ENCODE data around the gene SMYD2. TPM values are rescaled to one million over a fixed set of nuclear protein-coding genes. Genes with fewer than 3 reads are reported as not detected.

Gene SMYD2
- total RNA-seq, 1 donor from 2014 or later = 63.2 TPM

DNA sequence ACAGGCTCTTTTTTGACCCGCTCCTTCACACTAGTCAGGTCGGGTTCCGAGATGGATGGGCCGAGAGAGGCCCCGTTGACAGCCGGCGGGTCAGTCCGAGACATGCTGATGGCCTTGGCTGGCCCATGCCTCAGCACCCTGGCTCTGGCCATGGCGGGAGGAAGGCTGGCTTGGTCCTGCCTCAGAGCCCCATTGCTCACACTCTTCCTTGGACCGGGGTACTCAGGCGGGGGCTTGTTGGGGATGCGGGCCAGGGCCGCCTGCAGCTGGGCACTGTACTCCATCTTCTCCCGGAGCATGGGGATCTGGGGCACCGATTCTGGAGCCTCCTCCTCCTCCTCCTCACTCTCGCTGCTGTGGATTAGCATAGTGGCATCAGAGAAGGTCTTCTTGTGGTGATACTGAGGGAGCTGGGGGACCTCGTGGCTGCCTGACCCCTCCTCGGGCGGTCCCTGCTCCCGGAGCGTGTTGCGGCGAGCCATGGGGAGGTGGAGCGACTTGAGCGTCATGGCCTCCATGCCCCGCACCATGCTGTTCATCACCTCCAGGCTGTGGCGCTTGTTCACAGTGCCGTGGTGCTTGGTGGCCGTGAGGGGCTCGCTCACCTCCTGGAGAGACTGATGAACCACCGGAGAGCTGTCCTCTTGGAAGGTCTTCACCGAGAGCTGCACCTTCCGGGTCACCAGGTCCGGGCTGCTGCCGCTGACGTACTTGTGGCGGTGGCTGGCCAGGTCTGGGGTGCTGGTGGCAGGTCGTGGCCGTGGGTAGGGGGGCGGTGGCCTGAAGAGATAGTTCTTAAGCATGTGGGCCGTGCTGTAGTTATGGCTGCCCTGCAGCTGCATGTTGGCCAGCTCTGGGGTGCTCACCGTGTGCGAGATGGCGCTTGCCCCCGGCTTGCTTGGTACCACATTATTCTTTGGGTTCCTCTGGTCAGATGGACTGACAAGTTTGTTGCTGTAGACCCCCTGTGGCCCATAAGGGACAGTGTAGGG lies 102.7 kb downstream of the SMYD2 start:
- no peaks in the 10 kb centered on the region for H3K27me3 ChIP-seq (ENCODE audit: control insufficient read depth in 3 of 3, insufficient read depth in 3 of 3, low read length in 3 of 3)
- no peak overlapping the region for H3K9ac ChIP-seq (ENCODE audit: low read depth in 1 of 3, low read length in 3 of 3)
- no peak overlapping the region for H3K27ac ChIP-seq (ENCODE audit: low read depth, low read length)
- peaks cover 0 to 7% (median 2%) of the 10 kb centered on the region in 3 donors for H3K4me1 ChIP-seq (ENCODE audit: control insufficient read depth in 3 of 3, insufficient read depth in 3 of 3, low read length in 3 of 3)
- H3K36me3 ChIP-seq (ENCODE audit: control insufficient read depth in 3 of 3, insufficient read depth in 3 of 3, low read length in 3 of 3) = peaks cover 25 to 40% (median 38%) of the 10 kb centered on the region in 3 donors
- H3K4me3 ChIP-seq (ENCODE audit: low read length in 3 of 3) = no peak overlapping the region
- no peaks in the 10 kb centered on the region for H3K9me3 ChIP-seq (ENCODE audit: control insufficient read depth in 3 of 3, low read length in 3 of 3)

DNA sequence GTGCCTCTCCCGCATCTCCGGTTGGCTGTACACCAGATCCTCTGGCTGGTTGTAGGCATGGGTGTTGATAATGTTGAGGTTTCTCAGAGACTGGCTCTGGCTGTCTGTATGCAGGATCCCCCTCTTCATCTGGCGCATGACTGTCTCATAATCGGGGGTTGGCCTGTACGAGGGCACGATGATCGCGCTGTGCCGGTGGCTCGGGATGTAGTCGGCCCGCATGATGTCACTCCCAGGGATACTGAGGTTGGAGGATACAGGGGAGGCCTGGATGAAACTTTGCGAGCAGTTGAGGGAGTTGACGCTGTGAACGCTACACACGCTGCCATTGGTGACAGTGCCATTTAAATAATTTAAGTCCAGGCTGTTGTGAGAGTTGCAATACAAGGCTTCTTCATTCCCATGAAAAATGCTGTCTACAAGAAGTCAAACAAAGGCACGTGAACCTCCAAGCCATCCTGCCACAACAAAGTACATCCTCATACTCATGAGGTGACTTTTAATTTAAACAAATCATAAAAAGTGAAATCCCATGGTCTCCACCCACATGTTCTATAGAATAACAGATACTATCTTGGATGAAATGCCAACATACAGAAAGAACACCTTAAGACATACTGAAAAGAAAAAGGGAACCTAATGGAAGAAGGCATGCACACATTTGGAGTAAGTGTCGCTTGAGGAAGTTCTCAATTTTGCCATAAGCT lies 103.6 kb downstream of the SMYD2 start:
- H3K36me3 ChIP-seq (ENCODE audit: control insufficient read depth in 3 of 3, insufficient read depth in 3 of 3, low read length in 3 of 3) = peaks cover 25 to 38% (median 38%) of the 10 kb centered on the region in 3 donors
- H3K4me1 ChIP-seq (ENCODE audit: control insufficient read depth in 3 of 3, insufficient read depth in 3 of 3, low read length in 3 of 3) = peaks cover 0 to 5% (median under 1%) of the 10 kb centered on the region in 3 donors
- no peak overlapping the region for H3K4me3 ChIP-seq (ENCODE audit: low read length in 3 of 3)
- H3K9me3 ChIP-seq (ENCODE audit: control insufficient read depth in 3 of 3, low read length in 3 of 3) = no peaks in the 10 kb centered on the region
- no peak overlapping the region for H3K27ac ChIP-seq (ENCODE audit: low read depth, low read length)
- no peak overlapping the region for H3K9ac ChIP-seq (ENCODE audit: low read depth in 1 of 3, low read length in 3 of 3)
- H3K27me3 ChIP-seq (ENCODE audit: control insufficient read depth in 3 of 3, insufficient read depth in 3 of 3, low read length in 3 of 3) = no peaks in the 10 kb centered on the region

DNA sequence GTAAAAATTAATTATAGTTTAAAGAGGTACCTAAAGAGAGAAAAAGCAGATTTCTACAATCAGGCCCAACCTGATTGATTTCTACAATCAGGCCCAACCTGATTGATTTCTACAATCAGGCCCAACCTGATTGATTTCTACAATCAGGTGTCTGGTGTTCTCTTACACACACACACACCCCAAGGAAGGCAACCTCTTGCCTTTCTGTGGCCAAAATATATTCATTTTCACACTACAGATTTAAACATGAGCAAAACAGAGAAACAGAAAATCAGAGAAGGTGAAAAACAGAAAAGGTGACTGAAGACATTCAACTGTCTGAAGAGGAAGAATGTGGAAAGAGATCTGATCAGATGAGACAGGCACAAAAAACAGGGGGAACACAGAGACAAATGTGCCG lies 104.5 kb downstream of the SMYD2 start:
- H3K9me3 ChIP-seq (ENCODE audit: control insufficient read depth in 3 of 3, low read length in 3 of 3) = no peaks in the 10 kb centered on the region
- H3K9ac ChIP-seq (ENCODE audit: low read depth in 1 of 3, low read length in 3 of 3) = no peak overlapping the region
- no peaks in the 10 kb centered on the region for H3K27me3 ChIP-seq (ENCODE audit: control insufficient read depth in 3 of 3, insufficient read depth in 3 of 3, low read length in 3 of 3)
- H3K36me3 ChIP-seq (ENCODE audit: control insufficient read depth in 3 of 3, insufficient read depth in 3 of 3, low read length in 3 of 3) = peaks cover 25 to 42% (median 36%) of the 10 kb centered on the region in 3 donors
- no peak overlapping the region for H3K27ac ChIP-seq (ENCODE audit: low read depth, low read length)
- peaks cover 0 to 4% (median 0%) of the 10 kb centered on the region in 3 donors for H3K4me1 ChIP-seq (ENCODE audit: control insufficient read depth in 3 of 3, insufficient read depth in 3 of 3, low read length in 3 of 3)
- no peak overlapping the region for H3K4me3 ChIP-seq (ENCODE audit: low read length in 3 of 3)

- Histone ChIP-seq H3K4me3 (ENCODE audit: low read length in 3 of 3) (no peak overlapping the region), H3K27ac (ENCODE audit: low read depth, low read length) (peak overlapping the region; percentile 9), H3K9me3 (ENCODE audit: control insufficient read depth in 3 of 3, low read length in 3 of 3) (no peaks in the 10 kb centered on the region), H3K4me1 (ENCODE audit: control insufficient read depth in 3 of 3, insufficient read depth in 3 of 3, low read length in 3 of 3) (no peaks in the 10 kb centered on the region), H3K36me3 (ENCODE audit: control insufficient read depth in 3 of 3, insufficient read depth in 3 of 3, low read length in 3 of 3) (peaks cover 30 to 46% (median 39%) of the 10 kb centered on the region in 3 donors), H3K27me3 (ENCODE audit: control insufficient read depth in 3 of 3, insufficient read depth in 3 of 3, low read length in 3 of 3) (no peaks in the 10 kb centered on the region), H3K9ac (ENCODE audit: low read depth in 1 of 3, low read length in 3 of 3) (peak overlapping the region in 1 of 3 donors; percentile 19)
Measured at GRCh38 chr1:214386333-214386732, 105.4 kb downstream of the SMYD2 start.

Measured in skeletal muscle tissue (tissue), 4 donors.